Lung (tissue), 10 donors: Measurements from ENCODE around the gene PDE4DIP. TPM values are rescaled to one million over a fixed set of nuclear protein-coding genes. Genes with fewer than 3 reads are reported as not detected.
A peak's percentile ranks its signal among the peaks of the same experiment; 100 is the strongest.
"Not testable (repeated sequence)": the region's sequence is repeated elsewhere in the genome, so short reads cannot be mapped to it uniquely, and the experiment has no call there.

Source experiments
- ATAC-seq: fragments of 200-7000 bp; cut with Tn5 transposase; one replicate; pipeline ENCODE4 v1.9.1; 2020; ENCODE audit warnings: moderate number of reproducible peaks; ENCODE audit not compliant: insufficient read depth, low FRiP score
- DNase-seq, 3 donors: peaks; one replicate each; pipeline ENCODE4 v3.0.0-alpha.2; 2013 to 2017
- H3K27ac ChIP-seq, 2 donors: one replicate each; pipeline ENCODE4 v1.5.1; 2013; ENCODE audit warnings: mild to moderate bottlenecking in 2 of 2, moderate library complexity in 2 of 2, control low read depth in 1 of 2, inconsistent platforms in 1 of 2, low read depth in 1 of 2, low read length in 1 of 2
- H3K27me3 ChIP-seq, 3 donors: one replicate each; pipeline ENCODE4 v1.5.1; 2013; ENCODE audit warnings: low read length in 2 of 3; ENCODE audit not compliant: control insufficient read depth in 3 of 3, insufficient read depth in 3 of 3
- H3K36me3 ChIP-seq, 4 donors: one replicate each; pipeline ENCODE4 v1.5.1; 2013; ENCODE audit warnings: low read length in 4 of 4, mild to moderate bottlenecking in 1 of 4, moderate library complexity in 1 of 4; ENCODE audit not compliant: control insufficient read depth in 4 of 4, insufficient read depth in 4 of 4
- H3K4me1 ChIP-seq, 5 donors: one replicate each; pipeline ENCODE4 v1.5.1; 2013; ENCODE audit warnings: low read length in 5 of 5, mild to moderate bottlenecking in 2 of 5, moderate library complexity in 1 of 5; ENCODE audit not compliant: control insufficient read depth in 5 of 5, insufficient read depth in 5 of 5
- H3K4me3 ChIP-seq: one replicate; pipeline ENCODE4 v1.5.1; 2013; ENCODE audit warnings: mild to moderate bottlenecking, control low read depth, moderate library complexity
- H3K9ac ChIP-seq, 2 donors: one replicate each; pipeline ENCODE4 v1.5.1; 2013; ENCODE audit warnings: low read length in 2 of 2, control low read depth in 1 of 2; ENCODE audit not compliant: insufficient read depth in 1 of 2
- H3K9me3 ChIP-seq, 4 donors: one replicate each; pipeline ENCODE4 v1.5.1; 2013; ENCODE audit warnings: low read length in 3 of 4, mild to moderate bottlenecking in 1 of 4, moderate library complexity in 1 of 4; ENCODE audit not compliant: control insufficient read depth in 4 of 4, insufficient read depth in 3 of 4
- whole genome bisulfite sequencing, 2 donors: extraction: QIAGEN DNeasy Blood & Tissue Kit; methylation state at CpG; one replicate each; pipeline ENCODE4 v1.1.7; 2013; 5-methylcytosine and 5-hydroxymethylcytosine counted together
- polyA plus RNA-seq, 2 donors: library from polyadenylated mRNA; stranded (reverse); fragments of 200-250 nt; gene quantifications; one replicate each; pipeline ENCODE4 v1.2.1, GENCODE V29; 2013
- total RNA-seq, 2 donors: library from RNA; depleted of rRNA in 1 of 2; stranded (reverse); fragments of >200 nt in 1 of 2; gene quantifications; one replicate each; pipeline ENCODE4 v1.2.1, GENCODE V29; 2014 to 2021
- donor health status: Bipolar disorder and iron deficiency.
- donor health status: healthy.
- donor health status: DM: yes; HTN: yes; CAD: no.

Gene PDE4DIP
- total and polyA plus RNA-seq, 4 donors: 32.5 to 146 (median 65.0) TPM

DNA sequence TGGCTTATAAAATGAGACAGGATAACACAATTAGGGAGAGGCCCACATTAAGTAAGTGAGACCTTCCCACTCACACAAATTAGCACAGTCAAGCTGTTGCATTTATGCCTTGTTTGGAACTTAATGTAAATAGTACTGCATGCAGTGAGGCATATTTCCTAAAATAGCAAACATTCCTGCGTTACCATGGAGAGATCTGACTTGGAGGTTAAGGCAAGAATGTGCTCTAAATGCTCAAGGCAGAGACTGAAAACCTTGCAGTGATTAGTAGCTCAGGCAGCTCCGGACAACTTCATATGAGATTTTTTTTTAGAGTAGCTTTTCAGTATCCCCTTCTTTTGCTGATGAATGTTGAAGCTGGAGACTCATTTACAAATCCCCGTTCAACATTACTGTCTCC lies 98.7 kb downstream of the PDE4DIP start:
- not testable (repeated sequence) for ATAC-seq, H3K9me3 ChIP-seq, H3K9ac ChIP-seq, H3K27me3 ChIP-seq, DNase-seq, H3K27ac ChIP-seq, H3K4me3 ChIP-seq, H3K4me1 ChIP-seq, H3K36me3 ChIP-seq
- no CpG with 5 or more reads among the region's 3 CpGs for WGBS, 2 donors

GRCh38 chr1:148945130-148945529 lies 100.9 kb downstream of the PDE4DIP start:
- not testable (repeated sequence) for H3K9me3 ChIP-seq, H3K9ac ChIP-seq, H3K27me3 ChIP-seq, DNase-seq, H3K27ac ChIP-seq, ATAC-seq, H3K4me1 ChIP-seq, H3K4me3 ChIP-seq, H3K36me3 ChIP-seq
- WGBS, 2 donors: no CpG with 5 or more reads among the region's 1 CpG

DNA sequence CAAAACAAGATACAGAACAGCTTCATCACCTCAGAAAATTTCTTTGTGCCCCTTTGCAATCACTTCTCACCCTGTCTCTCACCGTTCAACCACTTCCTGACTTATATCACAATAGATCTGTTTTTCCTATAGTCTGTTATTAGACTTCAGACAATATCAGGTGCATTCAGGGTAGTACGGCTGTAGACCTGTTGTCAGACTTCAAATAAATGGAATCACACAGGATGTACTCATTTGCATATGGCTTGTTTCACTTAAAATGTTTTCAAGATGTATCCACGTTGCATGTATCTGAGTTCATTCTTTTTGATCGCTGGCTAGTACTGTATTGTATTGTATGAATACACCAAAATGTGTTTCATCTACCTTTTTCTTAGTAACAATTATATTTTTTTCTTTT lies 104.5 kb downstream of the PDE4DIP start:
- not testable (repeated sequence) for H3K4me3 ChIP-seq, H3K9ac ChIP-seq, H3K9me3 ChIP-seq, ATAC-seq, H3K27me3 ChIP-seq, H3K36me3 ChIP-seq, H3K27ac ChIP-seq, H3K4me1 ChIP-seq, DNase-seq
- WGBS, 2 donors: 60 to 68% methylated on average over 4 of the region's 4 CpGs

- DNase-seq: peak; percentile 83 to 92 (median 89)
- peak overlapping the region; percentile 56 to 84 for H3K27ac ChIP-seq
- not testable (repeated sequence) for H3K4me1 ChIP-seq, H3K36me3 ChIP-seq, H3K27me3 ChIP-seq, H3K9me3 ChIP-seq
- 5 to 12% methylated on average over 19 to 31 of the region's 44 CpGs for WGBS, 2 donors
- ATAC-seq: peak; percentile 86
- H3K9ac ChIP-seq: peak overlapping the region in 1 of 2 donors; percentile 46
- peak overlapping the region; percentile 52 for H3K4me3 ChIP-seq
Measured at GRCh38 chr1:148951336-148952227, 107.4 kb downstream of the PDE4DIP start.

DNA sequence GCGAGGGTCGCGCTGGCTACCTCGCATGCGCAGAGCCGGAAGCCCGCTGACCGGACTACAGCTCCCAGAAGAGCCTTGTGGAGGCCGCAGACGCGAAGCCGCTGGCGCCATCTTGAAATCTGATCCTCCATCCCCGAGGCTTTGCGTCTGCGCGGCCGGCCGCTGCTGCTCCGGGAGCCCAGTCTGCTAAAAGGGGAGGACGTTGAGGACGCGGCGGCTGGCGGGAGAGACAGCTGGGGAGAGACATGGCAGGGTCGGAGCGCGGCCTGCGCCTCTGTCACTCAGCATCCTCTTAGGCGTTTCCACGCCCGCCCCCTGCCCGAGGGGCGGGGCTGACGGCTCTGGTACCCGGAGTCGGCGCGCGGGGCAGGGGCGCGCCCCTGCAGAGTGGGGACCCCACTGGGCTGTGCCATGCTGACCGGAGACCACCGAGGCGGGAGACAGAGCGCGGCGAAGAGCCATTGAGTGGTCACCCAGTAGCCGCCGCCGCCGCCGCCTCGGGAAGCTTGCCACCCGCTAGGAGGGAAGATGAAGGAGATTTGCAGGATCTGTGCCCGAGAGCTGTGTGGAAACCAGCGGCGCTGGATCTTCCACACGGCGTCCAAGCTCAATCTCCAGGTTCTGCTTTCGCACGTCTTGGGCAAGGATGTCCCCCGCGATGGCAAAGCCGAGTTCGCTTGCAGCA lies 108.2 kb downstream of the PDE4DIP start:
- H3K4me1 ChIP-seq, H3K9ac ChIP-seq, H3K27me3 ChIP-seq, DNase-seq, H3K36me3 ChIP-seq, H3K9me3 ChIP-seq: not testable (repeated sequence)
- Histone ChIP-seq H3K4me3 (peak overlapping the region; percentile 52), H3K27ac (peak overlapping the region; percentile 77 to 84)
- peak; percentile 85 for ATAC-seq
- 0% methylated on average over 22 to 33 of the region's 66 CpGs for WGBS, 2 donors

GRCh38 chr1:148952938-148953616 lies 108.8 kb downstream of the PDE4DIP start:
- not testable (repeated sequence) for H3K9ac ChIP-seq, H3K4me1 ChIP-seq, H3K27me3 ChIP-seq, H3K36me3 ChIP-seq, H3K9me3 ChIP-seq, ATAC-seq
- DNase-seq: peak; percentile 14 to 44 (median 38)
- WGBS, 2 donors: 7 to 9% methylated on average over 23 to 24 of the region's 28 CpGs
- H3K27ac ChIP-seq: peak overlapping the region; percentile 10 to 47
- peak overlapping the region; percentile 48 for H3K4me3 ChIP-seq

GRCh38 chr1:148953730-148954129 lies 109.5 kb downstream of the PDE4DIP start:
- peak overlapping the region in 1 of 2 donors; percentile 5 for H3K9ac ChIP-seq
- not testable (repeated sequence) for H3K27me3 ChIP-seq, DNase-seq, H3K4me3 ChIP-seq, ATAC-seq, H3K4me1 ChIP-seq, H3K9me3 ChIP-seq, H3K36me3 ChIP-seq, H3K27ac ChIP-seq
- WGBS, 2 donors: 49 to 54% methylated on average over 6 of the region's 7 CpGs

GRCh38 chr1:148958343-148958742 lies 114.1 kb downstream of the PDE4DIP start:
- not testable (repeated sequence) for H3K4me3 ChIP-seq, H3K9me3 ChIP-seq, H3K9ac ChIP-seq, H3K4me1 ChIP-seq, H3K27me3 ChIP-seq, ATAC-seq, DNase-seq, H3K27ac ChIP-seq, H3K36me3 ChIP-seq
